ENCODE results near the gene ZBTB7C. TPM values are rescaled to one million over a fixed set of nuclear protein-coding genes. Genes with fewer than 3 reads are reported as not detected.

ZBTB7C gene
- total and polyA plus RNA-seq, 8 donors = 3.0 to 47.8 (median 19.3) TPM

GRCh38 chr18:48203288-48203945 is 205.8 kb downstream of the ZBTB7C start:
- TF ChIP-seq POLR2AphosphoS5 (IDR thresholded peaks at IDR 0.05) = no peak
- TF ChIP-seq EP300 (IDR thresholded peaks at IDR 0.05) = no peak
- TF ChIP-seq CTCF (IDR thresholded peaks at IDR 0.05) = no peak
- no peak for TF ChIP-seq POLR2A (IDR thresholded peaks at IDR 0.05)
- 93 to 96% (median 94%) methylated on average over 3 to 4 of the region's 4 CpGs for WGBS, 5 donors

GRCh38 chr18:48202350-48203260 is 206.6 kb downstream of the ZBTB7C start:
- DNase-seq = no peak
- Histone ChIP-seq H3K9me3 (no peaks in the 10 kb centered on the region), H3K36me3 (no peaks in the 10 kb centered on the region), H3K27ac (no peak overlapping the region), H3K4me1 (peaks cover 0 to 10% (median 0%) of the 10 kb centered on the region in 4 donors), H3K4me3 (no peak overlapping the region), H3K27me3 (peaks cover 0 to 10% (median 0%) of the 10 kb centered on the region in 3 donors)
- TF ChIP-seq POLR2AphosphoS5 (IDR thresholded peaks at IDR 0.05) = no peak
- no peak for TF ChIP-seq CTCF (IDR thresholded peaks at IDR 0.05)
- no peak for TF ChIP-seq EP300 (IDR thresholded peaks at IDR 0.05)
- TF ChIP-seq POLR2A (IDR thresholded peaks at IDR 0.05) = no peak
- 78 to 88% (median 82%) methylated on average over 15 of the region's 15 CpGs for WGBS, 5 donors
- intact Hi-C loops (cut with DNase I; ENCODE audit: low total_unique reads) = no loop called here

More at GRCh38 chr18:48203288-48203945, 205.8 kb downstream of the ZBTB7C start:
- H3K4me1 ChIP-seq = peaks cover 0 to 15% (median 4%) of the 10 kb centered on the region in 4 donors
- no peaks in the 10 kb centered on the region for H3K9me3 ChIP-seq
- intact Hi-C loops (cut with DNase I; ENCODE audit: low total_unique reads) = no loop called here
- no peak overlapping the region for H3K27ac ChIP-seq
- H3K4me3 ChIP-seq = no peak overlapping the region
- peaks cover 0 to 10% (median 0%) of the 10 kb centered on the region in 3 donors for H3K27me3 ChIP-seq
- DNase-seq = no peak
- H3K36me3 ChIP-seq = no peaks in the 10 kb centered on the region

GRCh38 chr18:48202006-48202348 is 207.2 kb downstream of the ZBTB7C start:
- H3K27me3 ChIP-seq = peaks cover 0 to 10% (median 0%) of the 10 kb centered on the region in 3 donors
- no peaks in the 10 kb centered on the region for H3K9me3 ChIP-seq
- intact Hi-C loops (cut with DNase I; ENCODE audit: low total_unique reads) = no loop called here
- no peak overlapping the region for H3K4me3 ChIP-seq
- H3K36me3 ChIP-seq = no peaks in the 10 kb centered on the region
- TF ChIP-seq POLR2A (IDR thresholded peaks at IDR 0.05) (no peak), POLR2AphosphoS5 (IDR thresholded peaks at IDR 0.05) (no peak), CTCF (IDR thresholded peaks at IDR 0.05) (no peak), EP300 (IDR thresholded peaks at IDR 0.05) (no peak)
- no peak for DNase-seq
- no peak overlapping the region for H3K27ac ChIP-seq
- peaks cover 0 to 10% (median 0%) of the 10 kb centered on the region in 4 donors for H3K4me1 ChIP-seq
- 82 to 92% (median 92%) methylated on average over 8 to 9 of the region's 9 CpGs for WGBS, 5 donors

- H3K9me3 ChIP-seq = no peaks in the 10 kb centered on the region
- no peak for DNase-seq
- no peaks in the 10 kb centered on the region for H3K36me3 ChIP-seq
- peaks cover 0 to 10% (median 0%) of the 10 kb centered on the region in 4 donors for H3K4me1 ChIP-seq
- no peak for TF ChIP-seq EP300 (IDR thresholded peaks at IDR 0.05)
- TF ChIP-seq POLR2AphosphoS5 (IDR thresholded peaks at IDR 0.05) = no peak
- no peak for TF ChIP-seq CTCF (IDR thresholded peaks at IDR 0.05)
- no peak for TF ChIP-seq POLR2A (IDR thresholded peaks at IDR 0.05)
- intact Hi-C loops (cut with DNase I; ENCODE audit: low total_unique reads) = no loop called here
- H3K27me3 ChIP-seq = peaks cover 0 to 10% (median 0%) of the 10 kb centered on the region in 3 donors
- WGBS, 5 donors = 72 to 82% (median 82%) methylated on average over 10 of the region's 10 CpGs
- no peak overlapping the region for H3K27ac ChIP-seq
- H3K4me3 ChIP-seq = no peak overlapping the region
These were observed 207.7 kb downstream of the ZBTB7C start for GRCh38 chr18:48201337-48202005.
